Activated naive CD8-positive, alpha-beta T cell treated with anti-CD3 and anti-CD28 coated beads, Interleukin-2, amount 50 U/mL, for 24 hours (primary cell): ENCODE data around the gene USP54.

Source experiments
- ATAC-seq: fragments of 150-1000 bp; cut with Tn5 transposase; one replicate; pipeline ENCODE4 v1.10.0; 2021
- DNase-seq: peaks from one replicate; pipeline ENCODE4 v3.0.0; 2021
- H3K27ac Mint-ChIP-seq: one replicate; pipeline ENCODE4 v1.8.0; 2021; ENCODE audit warnings: mild to moderate bottlenecking, mixed read lengths
- H3K27me3 Mint-ChIP-seq: one replicate; pipeline ENCODE4 v1.8.0; 2021; ENCODE audit warnings: mixed read lengths
- H3K36me3 Mint-ChIP-seq: one replicate; pipeline ENCODE4 v1.8.0; 2021; ENCODE audit warnings: low read depth, mixed read lengths
- H3K4me1 Mint-ChIP-seq: one replicate; pipeline ENCODE4 v1.8.0; 2021; ENCODE audit warnings: mixed read lengths
- H3K4me3 Mint-ChIP-seq: one replicate; pipeline ENCODE4 v1.8.0; 2021; ENCODE audit warnings: mild to moderate bottlenecking, moderate library complexity, mixed read lengths
- H3K9me3 Mint-ChIP-seq: one replicate; pipeline ENCODE4 v1.8.0; 2021; ENCODE audit warnings: mixed read lengths

Gene USP54

DNA sequence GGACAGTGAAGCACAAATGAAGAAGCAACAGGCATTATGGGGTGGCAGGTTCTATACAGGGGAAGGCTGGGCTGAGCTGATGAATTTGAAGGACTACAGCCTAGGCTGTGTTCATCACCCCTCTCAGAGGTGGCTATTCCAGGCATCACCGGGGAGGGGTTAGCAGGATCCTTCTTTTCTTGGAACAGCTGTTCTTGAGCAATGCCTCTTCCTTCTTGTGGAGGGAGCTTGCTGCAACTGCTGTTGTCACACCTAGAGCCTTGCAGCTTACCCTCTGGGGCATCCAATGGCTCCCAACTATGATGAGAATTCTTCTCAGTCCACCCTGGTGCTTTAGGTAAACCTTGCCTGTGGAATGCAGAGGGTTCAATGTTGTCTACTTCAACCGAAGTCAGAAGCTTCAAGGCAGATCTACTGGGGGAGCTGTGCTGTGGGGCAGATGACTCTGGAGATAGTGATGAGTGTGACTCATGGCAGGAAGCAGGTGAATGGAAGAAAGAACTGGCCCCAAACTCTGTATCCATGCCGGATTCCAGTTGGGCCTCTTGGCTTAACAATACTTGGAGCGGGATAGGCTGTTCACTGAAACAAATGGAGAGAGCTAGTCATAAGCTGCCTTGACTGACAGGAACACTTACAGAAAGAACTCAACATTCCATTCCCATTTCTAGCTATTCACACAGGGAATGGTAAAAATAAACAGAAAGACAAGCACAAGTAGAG, 73.8 kb downstream of the USP54 start:
- DNase-seq (no peak), ATAC-seq (no peak)
- no peaks in the 10 kb centered on the region for H3K27me3 Mint-ChIP-seq
- H3K4me3 Mint-ChIP-seq, result no peak overlapping the region
- H3K4me1 Mint-ChIP-seq, result no peaks in the 10 kb centered on the region
- no peaks in the 10 kb centered on the region for H3K36me3 Mint-ChIP-seq
- no peak overlapping the region for H3K27ac Mint-ChIP-seq
- H3K9me3 Mint-ChIP-seq, result no peaks in the 10 kb centered on the region

- Mint-ChIP-seq H3K27me3 (no peaks in the 10 kb centered on the region), H3K36me3 (no peaks in the 10 kb centered on the region), H3K4me1 (no peaks in the 10 kb centered on the region), H3K9me3 (no peaks in the 10 kb centered on the region), H3K4me3 (no peak overlapping the region), H3K27ac (no peak overlapping the region)
- no peak for ATAC-seq
- no peak for DNase-seq
These were observed 78.9 kb downstream of the USP54 start for GRCh38 chr10:73512207-73512743.

- H3K27me3 Mint-ChIP-seq, result no peaks in the 10 kb centered on the region
- no peak for ATAC-seq
- H3K4me1 Mint-ChIP-seq, result no peaks in the 10 kb centered on the region
- H3K36me3 Mint-ChIP-seq, result peaks cover 5% of the 10 kb centered on the region
- H3K4me3 Mint-ChIP-seq, result no peak overlapping the region
- DNase-seq, result no peak
- no peak overlapping the region for H3K27ac Mint-ChIP-seq
- no peaks in the 10 kb centered on the region for H3K9me3 Mint-ChIP-seq
These were observed 81.4 kb downstream of the USP54 start for GRCh38 chr10:73509695-73510094.

GRCh38 chr10:73506491-73506890, 84.7 kb downstream of the USP54 start:
- Mint-ChIP-seq H3K36me3 (peaks cover 10% of the 10 kb centered on the region), H3K4me3 (no peak overlapping the region), H3K27ac (no peak overlapping the region), H3K27me3 (no peaks in the 10 kb centered on the region), H3K4me1 (peaks cover 6% of the 10 kb centered on the region), H3K9me3 (no peaks in the 10 kb centered on the region)
- no peak for ATAC-seq
- DNase-seq, result no peak

DNA sequence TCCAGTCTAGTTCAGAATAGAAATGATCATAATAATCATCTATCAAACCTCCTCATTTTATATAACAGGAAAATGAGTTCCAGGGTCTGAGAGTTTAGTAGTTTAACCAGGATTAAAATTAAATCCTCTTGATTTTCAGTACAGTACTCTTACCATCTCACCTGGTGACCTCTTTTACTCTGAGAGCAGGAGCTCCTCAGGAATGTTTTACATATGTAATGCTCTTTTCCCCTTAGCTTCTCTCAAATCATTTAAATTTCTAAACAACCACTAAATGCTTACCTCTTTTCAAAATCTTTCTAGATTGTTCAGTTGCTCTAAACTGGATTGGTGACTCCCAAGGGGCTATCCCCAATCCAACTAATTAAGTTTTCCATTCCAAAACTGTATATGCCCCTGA, 85.1 kb downstream of the USP54 start:
- DNase-seq, result no peak
- no peak overlapping the region for H3K4me3 Mint-ChIP-seq

GRCh38 chr10:73503037-73503436, 88.1 kb downstream of the USP54 start:
- H3K27me3 Mint-ChIP-seq, result no peaks in the 10 kb centered on the region
- H3K4me3 Mint-ChIP-seq, result no peak overlapping the region
- no peaks in the 10 kb centered on the region for H3K9me3 Mint-ChIP-seq
- ATAC-seq, result no peak
- peaks cover 10% of the 10 kb centered on the region for H3K36me3 Mint-ChIP-seq
- no peak for DNase-seq
- no peak overlapping the region for H3K27ac Mint-ChIP-seq
- peaks cover 14% of the 10 kb centered on the region for H3K4me1 Mint-ChIP-seq

More for the DNA sequence above, 85.1 kb downstream of the USP54 start:
- peaks cover 10% of the 10 kb centered on the region for H3K4me1 Mint-ChIP-seq
- peaks cover 10% of the 10 kb centered on the region for H3K36me3 Mint-ChIP-seq
- no peak for ATAC-seq
- H3K27ac Mint-ChIP-seq, result no peak overlapping the region
- no peaks in the 10 kb centered on the region for H3K27me3 Mint-ChIP-seq
- no peaks in the 10 kb centered on the region for H3K9me3 Mint-ChIP-seq

DNA sequence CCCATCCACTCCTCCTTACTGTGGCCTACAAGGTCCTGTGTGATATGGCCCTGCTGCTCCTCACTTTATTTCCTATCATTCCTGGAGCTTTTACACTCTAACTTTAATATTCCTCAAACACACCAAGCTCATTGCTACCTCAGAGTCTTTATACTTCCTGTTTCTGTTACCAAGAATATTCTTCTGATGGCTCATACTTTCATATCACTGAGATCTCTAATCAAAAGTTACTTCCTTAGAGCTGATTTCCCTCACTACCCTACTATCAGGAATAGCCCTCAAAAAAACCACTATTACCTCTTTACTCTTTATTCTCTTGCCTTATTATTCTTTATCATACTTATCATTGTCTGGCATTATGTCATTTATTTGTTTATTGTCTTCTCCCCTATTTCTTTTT, 89.5 kb downstream of the USP54 start:
- DNase-seq (no peak), ATAC-seq (no peak)
- Mint-ChIP-seq H3K27me3 (no peaks in the 10 kb centered on the region), H3K4me1 (peaks cover 24% of the 10 kb centered on the region), H3K27ac (peak overlapping the region; percentile 47), H3K4me3 (no peak overlapping the region), H3K9me3 (no peaks in the 10 kb centered on the region), H3K36me3 (peaks cover 10% of the 10 kb centered on the region)

- no peak overlapping the region for H3K27ac Mint-ChIP-seq
- no peaks in the 10 kb centered on the region for H3K27me3 Mint-ChIP-seq
- H3K4me3 Mint-ChIP-seq, result no peak overlapping the region
- H3K9me3 Mint-ChIP-seq, result no peaks in the 10 kb centered on the region
- H3K4me1 Mint-ChIP-seq, result peaks cover 56% of the 10 kb centered on the region
- ATAC-seq (no peak), DNase-seq (no peak)
- H3K36me3 Mint-ChIP-seq, result peaks cover 7% of the 10 kb centered on the region
These were observed 93.5 kb downstream of the USP54 start for GRCh38 chr10:73497623-73498022.

DNA sequence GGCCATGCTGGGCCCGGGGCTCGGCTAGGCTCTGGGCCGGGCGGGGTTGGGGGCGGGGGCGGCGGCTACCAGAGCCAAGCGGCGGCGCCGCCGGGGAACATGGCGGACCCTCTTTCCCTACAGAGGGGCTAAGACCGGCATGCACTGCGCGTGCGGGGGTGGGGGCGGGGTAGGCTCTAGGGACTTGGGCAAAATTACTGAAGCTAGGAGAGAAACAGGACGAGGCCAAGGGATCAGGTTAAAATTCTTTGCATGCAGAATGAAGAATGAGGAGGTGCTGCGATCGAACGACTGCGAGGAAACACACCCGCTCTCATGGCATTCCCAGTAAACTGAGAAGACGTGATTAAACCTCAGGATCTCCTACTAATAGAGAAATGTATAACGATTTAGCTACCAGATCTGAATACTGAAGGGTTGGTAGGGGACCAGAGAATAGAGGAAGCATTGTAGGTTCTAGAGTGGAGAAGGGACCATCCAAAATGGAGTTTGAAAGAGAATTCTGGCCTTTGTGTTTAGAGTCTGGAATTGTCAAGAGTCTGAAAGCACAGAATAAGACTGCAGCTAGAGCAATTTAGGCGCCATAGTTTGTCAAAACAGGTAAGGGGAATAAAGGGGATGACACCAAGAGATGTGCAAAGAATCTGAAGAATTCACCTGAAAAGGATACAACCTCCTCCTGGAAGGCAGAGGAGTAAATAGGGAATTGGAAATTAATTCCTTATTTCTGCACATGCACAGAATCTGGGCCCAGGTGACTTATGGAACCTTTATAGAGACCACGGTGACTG, 95.1 kb downstream of the USP54 start, which contains the start of gene PPP3CB:
Gene PPP3CB, minus strand, starts transcription at position 141 of the 791 bp plus-strand sequence. Its CDS starts 135 bp downstream, at position 6.
- no peaks in the 10 kb centered on the region for H3K9me3 Mint-ChIP-seq
- DNase-seq (peak; percentile 89), ATAC-seq (peak; percentile 82)
- peaks cover 7% of the 10 kb centered on the region for H3K36me3 Mint-ChIP-seq
- peak within 1 kb of the TSS; percentile 88 for H3K4me3 Mint-ChIP-seq
- H3K27ac Mint-ChIP-seq, result peak within 1 kb of the TSS; percentile 93
- H3K4me1 Mint-ChIP-seq, result peaks cover 54% of the 10 kb centered on the region
- H3K27me3 Mint-ChIP-seq, result no peaks in the 10 kb centered on the region

DNA sequence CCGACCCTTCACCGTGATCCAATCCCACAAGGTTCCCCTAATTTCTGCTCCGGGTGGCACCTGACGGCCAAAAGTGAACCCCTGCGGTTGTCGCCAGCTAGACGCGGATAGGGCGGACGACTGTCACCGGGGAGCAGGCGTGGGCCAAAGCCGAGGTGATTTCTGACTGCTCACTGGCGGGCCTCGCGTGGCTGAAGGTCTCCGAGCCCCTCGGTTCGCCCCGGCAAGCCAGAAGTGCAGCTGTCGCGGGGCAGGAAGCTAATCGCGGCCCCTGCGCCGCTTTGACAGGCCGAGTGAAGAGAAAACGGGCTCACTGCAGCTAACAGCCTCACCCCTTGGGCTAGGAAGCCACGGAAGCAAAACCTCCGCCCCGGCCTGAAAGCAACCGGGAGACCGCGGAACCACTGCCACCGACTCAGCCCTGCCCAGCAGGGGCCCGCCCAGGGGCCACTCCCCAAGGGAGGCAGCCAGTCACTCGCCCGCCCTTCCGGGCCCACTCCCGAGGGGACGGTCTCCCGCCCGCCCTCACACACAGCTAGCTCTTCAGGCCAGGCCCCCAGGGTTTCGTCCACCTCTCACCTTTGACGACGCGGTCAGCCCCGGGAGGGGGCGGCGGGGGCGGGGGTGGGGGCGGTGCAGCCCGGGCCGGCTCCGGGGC, 95.8 kb downstream of the USP54 start:
- ATAC-seq (peak; percentile 96), DNase-seq (peak; percentile 85)
- Mint-ChIP-seq H3K4me3 (peak overlapping the region; percentile 88), H3K4me1 (peaks cover 50% of the 10 kb centered on the region), H3K36me3 (peaks cover 7% of the 10 kb centered on the region), H3K27ac (peak overlapping the region; percentile 89), H3K9me3 (no peaks in the 10 kb centered on the region), H3K27me3 (no peaks in the 10 kb centered on the region)

- Mint-ChIP-seq H3K27ac (peak overlapping the region; percentile 89), H3K27me3 (no peaks in the 10 kb centered on the region), H3K36me3 (peaks cover 10% of the 10 kb centered on the region), H3K9me3 (no peaks in the 10 kb centered on the region), H3K4me3 (peak overlapping the region; percentile 88), H3K4me1 (peaks cover 53% of the 10 kb centered on the region)
- DNase-seq (no peak), ATAC-seq (no peak)
These were observed 96.3 kb downstream of the USP54 start for GRCh38 chr10:73494877-73495225.

DNA sequence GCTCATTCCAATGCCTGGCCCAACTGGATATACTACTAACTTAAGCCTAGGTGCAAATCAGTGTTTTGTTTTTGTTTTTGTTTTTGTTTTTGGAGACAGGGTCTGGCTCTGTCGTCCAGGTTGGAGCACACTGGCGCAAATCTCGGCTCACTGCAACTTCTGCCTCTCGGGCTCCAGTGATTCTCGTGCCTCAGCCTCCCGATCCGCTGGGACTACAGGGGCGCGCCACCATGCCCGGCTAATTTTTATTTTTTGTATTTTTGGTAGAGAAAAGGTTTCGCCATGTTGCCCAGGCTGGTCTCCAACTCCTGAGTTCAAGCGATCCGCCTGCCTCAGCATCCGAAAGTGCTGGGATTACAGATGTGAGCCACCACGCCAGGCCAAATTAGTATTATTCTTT, 96.9 kb downstream of the USP54 start:
- ATAC-seq (no peak), DNase-seq (no peak)
- H3K9me3 Mint-ChIP-seq, result no peaks in the 10 kb centered on the region
- no peaks in the 10 kb centered on the region for H3K27me3 Mint-ChIP-seq
- peaks cover 10% of the 10 kb centered on the region for H3K36me3 Mint-ChIP-seq
- H3K27ac Mint-ChIP-seq, result peak overlapping the region; percentile 50
- peaks cover 56% of the 10 kb centered on the region for H3K4me1 Mint-ChIP-seq
- H3K4me3 Mint-ChIP-seq, result peak overlapping the region; percentile 88

DNA sequence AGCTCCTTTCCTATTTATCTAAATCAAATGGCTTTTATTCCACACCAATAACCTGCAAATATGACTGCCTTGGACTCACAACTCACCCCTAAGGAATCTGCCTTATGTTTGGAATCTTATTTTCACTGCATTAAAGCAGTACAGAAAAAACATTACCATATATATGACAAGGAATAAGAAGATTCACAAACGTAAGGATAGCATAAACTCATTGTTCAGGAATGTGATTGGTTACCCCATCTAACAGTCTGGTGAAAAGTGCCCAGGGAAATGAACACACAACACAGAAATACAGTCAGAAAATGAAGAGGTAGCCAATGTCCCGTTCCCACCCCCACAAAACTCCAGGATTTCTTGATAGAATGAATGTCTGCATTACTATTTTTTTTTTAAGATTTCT, 97.4 kb downstream of the USP54 start:
- Mint-ChIP-seq H3K4me3 (peak overlapping the region; percentile 88), H3K9me3 (no peaks in the 10 kb centered on the region), H3K27ac (peak overlapping the region; percentile 50), H3K4me1 (peaks cover 57% of the 10 kb centered on the region), H3K36me3 (peaks cover 13% of the 10 kb centered on the region), H3K27me3 (no peaks in the 10 kb centered on the region)
- no peak for DNase-seq
- ATAC-seq, result no peak

DNA sequence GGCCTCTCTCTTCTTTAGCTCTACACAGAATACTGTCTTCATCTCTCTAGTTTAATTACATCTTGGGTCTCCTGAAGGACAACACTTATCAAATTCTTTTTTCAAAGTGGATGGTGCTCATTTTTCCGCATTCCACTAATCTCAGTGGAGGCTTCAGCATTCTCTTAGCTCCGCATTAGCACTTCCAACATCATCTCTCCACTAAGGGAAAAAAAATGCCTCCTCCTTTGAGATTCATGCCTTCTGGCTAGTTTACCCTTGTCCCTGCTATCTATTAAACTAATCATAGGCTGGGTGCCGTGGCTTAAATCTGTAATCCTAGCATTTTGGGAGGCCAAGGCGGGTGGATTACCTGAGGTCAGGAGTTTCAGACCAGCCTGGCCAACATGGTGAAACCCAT, 104.5 kb downstream of the USP54 start:
- peaks cover 18% of the 10 kb centered on the region for H3K4me1 Mint-ChIP-seq

More for the DNA sequence above, 104.5 kb downstream of the USP54 start:
- Mint-ChIP-seq H3K36me3 (peaks cover 23% of the 10 kb centered on the region), H3K4me3 (no peak overlapping the region), H3K9me3 (no peaks in the 10 kb centered on the region), H3K27me3 (no peaks in the 10 kb centered on the region), H3K27ac (no peak overlapping the region)
- ATAC-seq (no peak), DNase-seq (no peak)
